SK-N-SH treated with all-trans-retinoic acid at 6 μM for 48 hours (cell line): ENCODE measurements around the gene PCBP3.

Experiments used
- ARNTL ChIP-seq: fragments of 450-650 bp; formaldehyde crosslinking; IDR thresholded peaks from 2 replicates; pipeline ENCODE4 v1.5.0; 2020; ENCODE audit warnings: low read depth, mild to moderate bottlenecking, moderate library complexity, borderline replicate concordance
- BACH2 ChIP-seq: fragments of 250-450 bp; sonication (Bioruptor Pico); IDR thresholded peaks from 2 replicates; pipeline ENCODE4 v1.9.0; 2021; ENCODE audit warnings: mild to moderate bottlenecking, borderline replicate concordance
- PATZ1 ChIP-seq: fragments of 250-450 bp; sonication (Bioruptor Pico); IDR thresholded peaks from 2 replicates; pipeline ENCODE4 v1.8.0; 2020; ENCODE audit warnings: mild to moderate bottlenecking, moderate library complexity, borderline replicate concordance
- RARB ChIP-seq: fragments of 250-450 bp; sonication (Bioruptor Pico); IDR thresholded peaks from 2 replicates; pipeline ENCODE4 v1.8.0; 2021; ENCODE audit warnings: mild to moderate bottlenecking, moderate library complexity
- TCF4 ChIP-seq: fragments of 250-450 bp; sonication (Bioruptor Pico); IDR thresholded peaks from 2 replicates; pipeline ENCODE4 v1.8.0; 2021; ENCODE audit warnings: mild to moderate bottlenecking, moderate library complexity, borderline replicate concordance
- TOX ChIP-seq: fragments of 250-450 bp; sonication (Bioruptor Pico); IDR thresholded peaks from 2 replicates; pipeline ENCODE4 v1.8.0; 2021; ENCODE audit warnings: mild to moderate bottlenecking, moderate library complexity, borderline replicate concordance
- ZNF565 ChIP-seq: fragments of 450-650 bp; formaldehyde crosslinking; conservative IDR thresholded peaks from 2 replicates; pipeline ENCODE4 v1.5.0; 2020; ENCODE audit warnings: low read depth, mild to moderate bottlenecking, moderate library complexity
- ZNF70 ChIP-seq: fragments of 450-650 bp; formaldehyde crosslinking; IDR thresholded peaks from 2 replicates; pipeline ENCODE4 v1.5.0; 2020; ENCODE audit warnings: mild to moderate bottlenecking, moderate library complexity
- ZNF8 ChIP-seq: fragments of 450-650 bp; formaldehyde crosslinking; IDR thresholded peaks from 2 replicates; pipeline ENCODE4 v1.5.0; 2020; ENCODE audit warnings: mild to moderate bottlenecking, moderate library complexity

- TF ChIP-seq PATZ1 (CRISPR knock-in tag) (no peak), TOX (CRISPR knock-in tag) (no peak), ARNTL (CRISPR knock-in tag) (no peak), ZNF8 (no peak), TCF4 (CRISPR knock-in tag) (no peak), ZNF565 (CRISPR knock-in tag) (no peak), RARB (no peak), ZNF70 (no peak), BACH2 (CRISPR knock-in tag) (no peak)
These were observed 126.4 kb downstream of the PCBP3 start for GRCh38 chr21:45769896-45770295.
